Measurements from ENCODE around the gene ABRAXAS1.

DNA sequence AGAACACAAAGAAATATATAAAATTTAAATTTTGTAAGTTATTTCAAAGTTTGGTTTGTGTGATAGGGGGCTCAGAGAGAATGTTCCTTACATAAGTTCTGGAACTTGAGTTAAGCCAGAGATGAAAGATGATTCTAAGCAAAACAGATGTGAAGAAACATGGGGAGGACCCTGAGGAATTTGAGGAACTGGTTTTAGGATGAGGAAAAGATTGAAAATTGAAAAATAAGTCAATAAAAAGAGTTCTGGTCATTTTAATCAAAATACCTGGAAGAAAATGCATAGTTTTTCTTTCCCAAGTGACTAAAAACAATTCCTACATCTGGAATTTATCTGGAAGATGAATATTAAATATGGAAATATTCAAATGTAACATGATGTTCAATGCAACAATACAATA is 66.7 kb downstream of the ABRAXAS1 start:
- TF ChIP-seq, protein P1, sequence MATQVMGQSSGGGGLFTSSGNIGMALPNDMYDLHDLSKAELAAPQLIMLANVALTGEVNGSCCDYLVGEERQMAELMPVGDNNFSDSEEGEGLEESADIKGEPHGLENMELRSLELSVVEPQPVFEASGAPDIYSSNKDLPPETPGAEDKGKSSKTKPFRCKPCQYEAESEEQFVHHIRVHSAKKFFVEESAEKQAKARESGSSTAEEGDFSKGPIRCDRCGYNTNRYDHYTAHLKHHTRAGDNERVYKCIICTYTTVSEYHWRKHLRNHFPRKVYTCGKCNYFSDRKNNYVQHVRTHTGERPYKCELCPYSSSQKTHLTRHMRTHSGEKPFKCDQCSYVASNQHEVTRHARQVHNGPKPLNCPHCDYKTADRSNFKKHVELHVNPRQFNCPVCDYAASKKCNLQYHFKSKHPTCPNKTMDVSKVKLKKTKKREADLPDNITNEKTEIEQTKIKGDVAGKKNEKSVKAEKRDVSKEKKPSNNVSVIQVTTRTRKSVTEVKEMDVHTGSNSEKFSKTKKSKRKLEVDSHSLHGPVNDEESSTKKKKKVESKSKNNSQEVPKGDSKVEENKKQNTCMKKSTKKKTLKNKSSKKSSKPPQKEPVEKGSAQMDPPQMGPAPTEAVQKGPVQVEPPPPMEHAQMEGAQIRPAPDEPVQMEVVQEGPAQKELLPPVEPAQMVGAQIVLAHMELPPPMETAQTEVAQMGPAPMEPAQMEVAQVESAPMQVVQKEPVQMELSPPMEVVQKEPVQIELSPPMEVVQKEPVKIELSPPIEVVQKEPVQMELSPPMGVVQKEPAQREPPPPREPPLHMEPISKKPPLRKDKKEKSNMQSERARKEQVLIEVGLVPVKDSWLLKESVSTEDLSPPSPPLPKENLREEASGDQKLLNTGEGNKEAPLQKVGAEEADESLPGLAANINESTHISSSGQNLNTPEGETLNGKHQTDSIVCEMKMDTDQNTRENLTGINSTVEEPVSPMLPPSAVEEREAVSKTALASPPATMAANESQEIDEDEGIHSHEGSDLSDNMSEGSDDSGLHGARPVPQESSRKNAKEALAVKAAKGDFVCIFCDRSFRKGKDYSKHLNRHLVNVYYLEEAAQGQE (IDR thresholded peaks at IDR 0.05): no peak
- no peak for TF ChIP-seq FOXA1 (IDR thresholded peaks at IDR 0.05)
- TF ChIP-seq, protein P2, sequence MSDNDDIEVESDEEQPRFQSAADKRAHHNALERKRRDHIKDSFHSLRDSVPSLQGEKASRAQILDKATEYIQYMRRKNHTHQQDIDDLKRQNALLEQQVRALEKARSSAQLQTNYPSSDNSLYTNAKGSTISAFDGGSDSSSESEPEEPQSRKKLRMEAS (IDR thresholded peaks at IDR 0.05): no peak
- TF ChIP-seq, protein P3, sequence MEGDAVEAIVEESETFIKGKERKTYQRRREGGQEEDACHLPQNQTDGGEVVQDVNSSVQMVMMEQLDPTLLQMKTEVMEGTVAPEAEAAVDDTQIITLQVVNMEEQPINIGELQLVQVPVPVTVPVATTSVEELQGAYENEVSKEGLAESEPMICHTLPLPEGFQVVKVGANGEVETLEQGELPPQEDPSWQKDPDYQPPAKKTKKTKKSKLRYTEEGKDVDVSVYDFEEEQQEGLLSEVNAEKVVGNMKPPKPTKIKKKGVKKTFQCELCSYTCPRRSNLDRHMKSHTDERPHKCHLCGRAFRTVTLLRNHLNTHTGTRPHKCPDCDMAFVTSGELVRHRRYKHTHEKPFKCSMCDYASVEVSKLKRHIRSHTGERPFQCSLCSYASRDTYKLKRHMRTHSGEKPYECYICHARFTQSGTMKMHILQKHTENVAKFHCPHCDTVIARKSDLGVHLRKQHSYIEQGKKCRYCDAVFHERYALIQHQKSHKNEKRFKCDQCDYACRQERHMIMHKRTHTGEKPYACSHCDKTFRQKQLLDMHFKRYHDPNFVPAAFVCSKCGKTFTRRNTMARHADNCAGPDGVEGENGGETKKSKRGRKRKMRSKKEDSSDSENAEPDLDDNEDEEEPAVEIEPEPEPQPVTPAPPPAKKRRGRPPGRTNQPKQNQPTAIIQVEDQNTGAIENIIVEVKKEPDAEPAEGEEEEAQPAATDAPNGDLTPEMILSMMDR (IDR thresholded peaks at IDR 0.05; ENCODE audit: low read depth, low read length, missing input control): no peak
